Testis (tissue), 3 donors: ENCODE measurements around the gene ZFYVE21. TPM values are rescaled to one million over a fixed set of nuclear protein-coding genes. Genes with fewer than 3 reads are reported as not detected.

Source experiments
- DNase-seq: peaks from one replicate; pipeline ENCODE4 v3.0.0-alpha.2; 2019
- H3K27ac ChIP-seq, 2 donors: fragments of 200-600 bp; sonication (generic); one replicate each; pipeline ENCODE4 v1.5.1; 2019
- H3K27me3 ChIP-seq: fragments of 200-600 bp; sonication (generic); one replicate; pipeline ENCODE4 v1.5.1; 2019
- H3K36me3 ChIP-seq: fragments of 200-600 bp; sonication (generic); one replicate; pipeline ENCODE4 v1.5.1; 2017; ENCODE audit warnings: low read depth; ENCODE audit errors: missing control alignments
- H3K4me1 ChIP-seq: fragments of 200-600 bp; sonication (generic); one replicate; pipeline ENCODE4 v1.5.1; 2019
- H3K4me3 ChIP-seq, 2 donors: fragments of 200-600 bp; sonication (generic); one replicate each; pipeline ENCODE4 v1.5.1; 2017 to 2019
- H3K9me3 ChIP-seq: fragments of 200-600 bp; sonication (generic); one replicate; pipeline ENCODE4 v1.5.1; 2017
- POLR2A ChIP-seq: fragments of 450-650 bp; IDR thresholded peaks from one replicate; pipeline ENCODE4 v1.6.1; 2017; ENCODE audit warnings: antibody characterized with exemption, mild to moderate bottlenecking, moderate library complexity
- WGBS, 2 donors: methylation state at CpG; one replicate each; pipeline ENCODE4 v1.1.5; 2018; 5-methylcytosine and 5-hydroxymethylcytosine counted together
- intact Hi-C: fragments of 100-400 bp; cut with DNase I; formaldehyde crosslinking; loops from one replicate; pipeline ENCODE4 v1.15.1; 2023; ENCODE audit warnings: low total_unique reads
- polyA plus RNA-seq: library from polyadenylated mRNA; stranded (reverse); fragments of 350-450 nt; fragmentation: Illumina TruSeq; extraction: RNeasy Lipid Tissue Mini Kit (QIAGEN cat#74804); gene quantifications from one replicate; pipeline ENCODE4 v1.2.3, GENCODE V29; 2014; ENCODE audit warnings: low read depth, low replicate concordance; ENCODE audit not compliant: insufficient read depth
- total RNA-seq, 2 donors: library from RNA; depleted of rRNA; stranded (reverse); fragments of >200 nt; gene quantifications; one replicate each; pipeline ENCODE4 v1.2.3, GENCODE V29; 2016
- TF ChIP-seq, protein P1 (sequence below), 3 experiments: fragments of 450-650 bp in 2 of 3; fragments of 200-600 bp in 1 of 3; sonication (generic) in 1 of 3; IDR thresholded peaks; one replicate each; pipeline ENCODE4 v1.5.1; 2016 to 2019; ENCODE audit warnings: antibody characterized with exemption in 3 of 3, mild to moderate bottlenecking in 2 of 3, moderate library complexity in 1 of 3

The ZFYVE21 gene
- total and polyA plus RNA-seq, 3 donors from 2014 or later, result 86.4 to 251 (median 194) TPM

DNA sequence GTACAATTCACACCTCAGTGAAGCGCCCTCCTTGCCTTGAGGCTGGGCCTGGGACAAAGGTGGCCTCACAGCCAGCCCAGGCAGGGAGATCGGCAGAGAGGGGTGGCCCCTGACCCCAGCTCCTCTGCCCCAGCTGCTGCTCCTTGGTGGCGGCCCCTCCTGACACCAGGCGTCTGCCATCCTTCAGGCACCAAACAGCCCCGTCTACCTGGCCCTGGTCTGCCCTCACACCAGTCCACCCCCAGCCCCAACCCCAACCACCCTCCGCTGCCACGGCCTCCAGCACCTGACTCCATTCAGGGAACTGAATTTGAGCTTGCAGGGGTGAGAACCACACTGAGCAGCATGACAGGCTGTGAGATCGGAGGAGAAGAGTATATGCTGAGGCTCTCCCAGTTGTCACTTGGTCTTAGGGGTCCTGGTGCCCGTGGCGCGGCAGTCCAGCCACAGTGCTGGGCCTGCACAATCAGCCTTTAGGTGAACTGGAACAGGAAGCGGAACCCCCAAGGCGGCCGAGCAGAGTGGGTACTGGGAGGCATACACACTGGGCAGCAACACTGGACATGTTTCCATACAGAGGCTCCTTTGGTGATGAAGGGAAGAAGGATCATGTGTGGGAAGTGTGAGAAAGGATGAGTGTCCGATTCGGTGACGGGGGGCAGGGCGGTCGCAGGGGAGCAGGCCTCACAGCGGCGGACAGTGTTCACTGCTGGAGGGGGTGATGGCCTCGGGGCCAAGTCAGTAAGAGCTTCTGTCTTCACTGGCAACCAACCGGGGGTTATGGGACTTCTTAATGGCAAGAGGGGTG is 18.7 kb downstream of the ZFYVE21 start:
- Histone ChIP-seq H3K36me3 (no peaks in the 10 kb centered on the region), H3K4me3 (no peak overlapping the region), H3K27me3 (no peaks in the 10 kb centered on the region), H3K9me3 (no peaks in the 10 kb centered on the region), H3K4me1 (peaks cover 47% of the 10 kb centered on the region), H3K27ac (no peak overlapping the region)
- WGBS, 2 donors, result 87 to 88% methylated on average over 20 to 23 of the region's 23 CpGs
- TF ChIP-seq, protein P1, sequence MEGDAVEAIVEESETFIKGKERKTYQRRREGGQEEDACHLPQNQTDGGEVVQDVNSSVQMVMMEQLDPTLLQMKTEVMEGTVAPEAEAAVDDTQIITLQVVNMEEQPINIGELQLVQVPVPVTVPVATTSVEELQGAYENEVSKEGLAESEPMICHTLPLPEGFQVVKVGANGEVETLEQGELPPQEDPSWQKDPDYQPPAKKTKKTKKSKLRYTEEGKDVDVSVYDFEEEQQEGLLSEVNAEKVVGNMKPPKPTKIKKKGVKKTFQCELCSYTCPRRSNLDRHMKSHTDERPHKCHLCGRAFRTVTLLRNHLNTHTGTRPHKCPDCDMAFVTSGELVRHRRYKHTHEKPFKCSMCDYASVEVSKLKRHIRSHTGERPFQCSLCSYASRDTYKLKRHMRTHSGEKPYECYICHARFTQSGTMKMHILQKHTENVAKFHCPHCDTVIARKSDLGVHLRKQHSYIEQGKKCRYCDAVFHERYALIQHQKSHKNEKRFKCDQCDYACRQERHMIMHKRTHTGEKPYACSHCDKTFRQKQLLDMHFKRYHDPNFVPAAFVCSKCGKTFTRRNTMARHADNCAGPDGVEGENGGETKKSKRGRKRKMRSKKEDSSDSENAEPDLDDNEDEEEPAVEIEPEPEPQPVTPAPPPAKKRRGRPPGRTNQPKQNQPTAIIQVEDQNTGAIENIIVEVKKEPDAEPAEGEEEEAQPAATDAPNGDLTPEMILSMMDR (IDR thresholded peaks at IDR 0.05), result no peak
- intact Hi-C loops, result no loop called here
- no peak for DNase-seq

DNA sequence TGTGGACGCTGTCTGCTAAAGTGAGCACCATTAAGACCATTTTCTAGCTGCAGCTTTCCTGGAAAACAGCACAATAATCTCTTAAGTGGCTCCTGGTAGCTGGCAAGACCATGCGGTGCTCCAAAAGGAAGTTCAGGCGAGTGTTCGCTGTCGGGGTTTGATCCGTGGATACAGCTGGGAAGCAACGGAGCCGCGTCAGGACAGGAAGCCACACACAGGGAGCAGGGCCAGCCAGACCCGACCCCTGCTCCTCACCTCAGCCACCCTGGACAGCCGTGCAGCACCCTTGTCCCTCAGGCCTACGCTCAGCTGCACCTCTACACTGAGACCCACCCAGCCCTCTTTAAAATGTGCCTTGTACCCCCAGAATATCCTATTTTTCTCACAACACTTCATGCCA is 19.4 kb downstream of the ZFYVE21 start:
- DNase-seq, result no peak
- Histone ChIP-seq H3K4me1 (peaks cover 43% of the 10 kb centered on the region), H3K27me3 (no peaks in the 10 kb centered on the region), H3K36me3 (no peaks in the 10 kb centered on the region), H3K27ac (no peak overlapping the region), H3K4me3 (no peak overlapping the region), H3K9me3 (no peaks in the 10 kb centered on the region)
- intact Hi-C loops, result no loop called here
- TF ChIP-seq POLR2A, result no peak
- TF ChIP-seq, protein P1 (IDR thresholded peaks at IDR 0.05), result no peak
- WGBS, 2 donors, result 47 to 71% methylated on average over 12 of the region's 12 CpGs

DNA sequence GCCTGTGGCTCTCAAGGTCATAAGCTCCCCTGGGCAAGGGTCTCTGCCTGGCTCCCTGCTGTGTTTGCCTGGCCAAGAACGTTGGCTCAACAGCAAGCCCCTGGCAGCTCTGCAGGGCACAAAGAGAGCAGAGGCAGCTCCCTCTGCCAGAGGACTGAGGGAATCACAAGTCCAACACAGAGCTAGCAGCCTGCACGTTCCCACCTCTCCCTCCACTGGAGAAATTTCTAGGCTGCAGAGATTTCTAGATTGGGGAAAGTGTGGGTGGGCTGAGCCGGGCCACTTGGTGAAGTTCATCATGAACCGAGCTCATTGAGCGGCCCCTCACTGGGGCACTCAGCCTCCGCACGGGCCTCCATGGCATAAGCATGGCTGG is 19.8 kb downstream of the ZFYVE21 start:
- H3K27me3 ChIP-seq, result no peaks in the 10 kb centered on the region
- H3K4me3 ChIP-seq, result no peak overlapping the region
- DNase-seq, result peak; percentile 61
- no peaks in the 10 kb centered on the region for H3K9me3 ChIP-seq
- H3K36me3 ChIP-seq, result no peaks in the 10 kb centered on the region
- intact Hi-C loops, result no loop called here
- peak overlapping the region in 1 of 2 donors; percentile 79 for H3K27ac ChIP-seq
- TF ChIP-seq, protein P1 (IDR thresholded peaks at IDR 0.05), result no peak
- no peak for TF ChIP-seq POLR2A
- 33 to 42% methylated on average over 1 to 7 of the region's 7 CpGs for WGBS, 2 donors
- H3K4me1 ChIP-seq, result peaks cover 39% of the 10 kb centered on the region

DNA sequence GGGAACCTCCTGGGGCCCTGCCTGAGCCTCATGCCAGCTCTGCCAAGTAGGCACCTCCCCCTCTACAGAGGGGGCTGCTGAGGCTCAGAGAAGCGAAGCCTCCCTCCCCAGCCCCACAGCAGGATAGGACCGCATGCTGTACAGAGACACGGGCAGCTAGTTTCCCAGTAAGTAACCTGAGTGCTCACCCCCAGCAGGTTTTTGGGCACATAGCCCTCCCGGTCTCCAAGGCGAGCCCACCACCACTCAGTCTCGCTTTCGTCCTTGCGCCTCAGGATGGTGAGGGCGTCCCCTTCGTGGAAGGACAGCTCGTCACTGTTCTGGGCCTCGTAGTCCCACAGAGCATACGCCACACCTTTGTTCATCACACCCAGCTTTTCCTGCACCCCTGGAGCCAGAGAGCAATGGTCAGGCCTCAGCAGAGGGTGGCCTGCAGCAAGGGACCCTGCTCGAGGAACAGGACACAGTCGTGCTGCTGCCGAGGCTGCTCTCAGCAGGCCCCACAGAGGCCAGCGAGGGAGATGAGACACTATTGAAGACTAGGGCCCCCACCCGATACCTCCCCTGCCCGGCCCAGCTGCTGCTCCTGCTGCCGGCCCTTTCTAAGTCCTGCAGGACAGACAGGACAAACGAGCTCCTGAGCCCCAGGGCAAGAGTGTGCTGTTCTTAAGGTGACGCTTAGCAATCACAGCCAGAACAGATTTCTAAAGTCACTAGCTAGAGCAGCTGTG is 20.4 kb downstream of the ZFYVE21 start:
- TF ChIP-seq POLR2A, result no peak
- TF ChIP-seq, protein P1 (IDR thresholded peaks at IDR 0.05), result no peak
- H3K4me1 ChIP-seq, result peaks cover 38% of the 10 kb centered on the region
- no peaks in the 10 kb centered on the region for H3K9me3 ChIP-seq
- DNase-seq, result peak; percentile 15
- no peak overlapping the region for H3K4me3 ChIP-seq
- 62 to 75% methylated on average over 12 to 22 of the region's 22 CpGs for WGBS, 2 donors
- no peaks in the 10 kb centered on the region for H3K36me3 ChIP-seq
- intact Hi-C loops, result no loop called here
- H3K27ac ChIP-seq, result peak overlapping the region; percentile 43 to 79
- no peaks in the 10 kb centered on the region for H3K27me3 ChIP-seq
